Amniotic epithelial cell (primary cell): Measurements from ENCODE around the gene MFSD6.
"Not testable (repeated sequence)": the region's sequence is repeated elsewhere in the genome, so short reads cannot be mapped to it uniquely, and the experiment has no call there.

Source experiments
- DNase-seq: peaks from one replicate; pipeline ENCODE4 v3.0.0-alpha.2; 2010; ENCODE audit warnings: low read depth

The MFSD6 gene

GRCh38 chr2:190501702-190502407 lies 93.7 kb downstream of the MFSD6 start:
- DNase-seq, result no peak

DNA sequence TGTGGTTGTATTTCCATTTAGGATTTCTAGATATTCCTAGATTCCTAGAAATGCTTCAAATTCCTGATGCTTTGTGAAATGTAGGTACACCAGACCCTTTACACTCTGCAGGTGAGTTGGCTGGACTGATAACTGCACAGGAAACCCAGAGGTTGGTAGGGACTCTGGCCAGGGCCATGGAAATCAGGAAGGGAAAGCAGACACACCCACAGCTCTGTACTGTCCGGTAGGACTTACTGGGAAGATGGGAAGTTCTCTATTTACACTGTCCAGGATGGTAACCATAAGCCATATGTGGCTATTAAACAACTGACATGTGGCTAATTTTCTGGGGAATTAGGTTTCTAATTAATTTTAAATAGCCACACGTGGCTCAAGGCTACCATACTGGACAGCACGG lies 94.9 kb downstream of the MFSD6 start:
- DNase-seq, result no peak

- no peak for DNase-seq
These were observed 96.8 kb downstream of the MFSD6 start for GRCh38 chr2:190504912-190505311.

GRCh38 chr2:190505696-190506095 lies 97.5 kb downstream of the MFSD6 start:
- DNase-seq, result no peak

DNA sequence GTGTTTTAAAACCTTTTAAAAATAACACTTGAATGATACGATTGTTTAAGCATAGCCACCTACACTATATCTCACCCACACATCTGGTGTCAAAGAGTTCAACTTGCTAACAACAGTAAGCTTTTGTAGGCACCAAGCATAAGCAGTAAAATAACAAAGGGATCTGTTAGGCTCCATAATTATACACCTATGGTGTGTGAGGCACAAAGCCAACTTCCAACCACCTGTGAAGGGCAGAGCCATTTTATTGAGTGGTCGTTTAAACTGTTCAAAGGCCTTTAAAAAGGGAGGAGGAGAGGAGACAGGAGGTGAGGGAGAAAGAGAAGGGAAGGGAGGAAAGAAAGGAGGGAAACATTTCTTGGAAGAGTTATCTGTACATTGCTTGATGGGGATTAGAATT lies 98.5 kb downstream of the MFSD6 start:
- no peak for DNase-seq

DNA sequence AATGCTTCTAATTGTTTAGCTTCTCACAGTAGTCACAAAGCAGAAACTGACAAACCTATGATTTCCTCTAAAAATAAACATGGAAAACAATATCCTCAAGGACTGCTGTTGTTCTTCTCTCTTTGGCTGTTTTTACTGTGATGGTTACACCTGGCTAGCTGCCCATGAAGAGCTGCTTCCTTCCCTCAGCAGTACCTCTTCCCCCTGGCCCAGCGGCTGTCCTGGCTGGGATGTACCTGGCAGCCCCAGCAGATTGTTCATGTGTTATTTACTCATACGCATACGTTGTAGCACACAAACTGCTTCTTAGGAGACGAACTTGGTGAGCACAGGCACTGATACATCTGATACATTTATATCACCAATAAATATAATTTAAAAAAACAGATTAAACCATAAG lies 99.0 kb downstream of the MFSD6 start:
- DNase-seq, result no peak

DNA sequence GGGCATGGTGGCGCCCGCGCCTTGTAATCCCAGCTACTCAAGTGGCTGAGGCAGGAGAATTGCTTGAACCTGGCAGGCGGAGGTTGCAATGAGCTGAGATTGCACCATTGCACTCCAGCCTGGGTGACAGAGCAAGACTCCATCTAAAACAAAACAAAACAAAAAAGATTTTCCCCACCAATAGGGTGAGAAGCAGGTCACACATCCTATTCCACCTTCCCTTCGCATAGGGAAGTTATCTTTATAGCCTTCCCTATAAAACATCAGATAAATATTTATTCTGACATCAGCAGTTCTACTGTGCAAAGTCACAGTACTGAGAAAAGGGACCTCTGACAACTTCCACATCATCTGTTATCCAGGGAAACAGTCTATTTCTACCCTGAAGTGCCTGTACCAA lies 101.7 kb downstream of the MFSD6 start:
- not testable (repeated sequence) for DNase-seq

DNA sequence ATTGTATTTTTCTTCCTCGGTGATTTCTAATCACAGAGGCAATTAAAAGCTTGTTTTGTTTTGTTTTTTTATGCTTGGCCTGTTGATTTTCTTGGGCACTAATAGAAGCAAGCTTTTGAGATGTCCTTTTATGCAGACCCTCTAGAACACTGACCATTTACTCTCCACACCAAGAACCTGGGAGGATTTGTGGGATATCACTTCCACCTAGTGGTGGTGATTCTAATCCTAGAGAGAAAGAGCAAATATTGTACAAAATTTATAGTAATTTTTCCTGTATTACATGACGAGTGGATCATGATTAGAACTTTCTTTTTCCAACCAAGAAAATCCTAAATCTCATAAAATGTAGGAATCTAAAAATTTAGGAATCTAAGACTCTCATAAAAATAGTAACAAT lies 102.9 kb downstream of the MFSD6 start:
- DNase-seq, result peak; percentile 54

DNA sequence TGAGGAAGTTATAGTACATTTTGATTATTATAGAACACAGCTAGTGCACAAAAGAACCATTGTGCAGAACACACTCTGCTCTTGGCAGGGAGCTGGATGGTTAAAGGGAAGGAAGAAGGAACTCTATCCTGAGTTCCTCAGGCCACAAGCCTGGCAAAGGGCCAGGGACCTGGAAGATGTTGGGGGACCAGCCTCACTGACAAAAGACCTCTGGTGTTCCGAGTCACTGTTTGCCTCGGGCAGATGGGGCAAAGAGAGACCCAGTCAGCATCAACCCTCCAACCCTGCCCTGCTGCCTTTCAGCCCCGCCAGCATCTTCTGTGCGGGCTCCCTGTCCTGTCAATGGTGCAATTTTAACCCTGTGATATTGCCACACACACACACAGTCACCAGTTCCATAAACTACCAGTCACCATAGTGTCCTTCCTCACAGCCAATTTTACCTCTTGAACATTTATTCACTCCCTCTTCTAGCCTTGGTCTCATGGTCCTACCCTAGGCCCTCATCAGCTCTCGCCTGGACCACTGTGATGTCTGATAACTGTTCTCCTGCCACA lies 104.5 kb downstream of the MFSD6 start:
- DNase-seq, result no peak

DNA sequence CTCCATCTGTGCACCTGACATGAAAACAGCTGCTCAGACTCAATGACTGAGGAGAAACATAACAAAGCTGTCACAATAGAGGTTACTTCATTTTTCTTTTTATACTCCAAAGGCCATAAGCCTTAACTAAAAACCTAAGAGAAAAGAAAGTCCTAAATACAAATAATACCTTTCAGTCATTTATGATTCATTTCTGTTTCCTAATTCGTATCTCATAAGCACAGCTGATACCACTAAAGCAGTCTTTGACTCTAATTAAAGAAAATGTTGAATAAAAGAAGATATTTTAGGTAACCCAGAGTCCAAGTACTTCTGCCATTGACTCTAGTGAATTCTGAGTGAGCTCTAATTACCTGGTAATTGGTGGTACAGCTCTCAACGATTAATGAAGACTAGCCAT lies 105.7 kb downstream of the MFSD6 start:
- DNase-seq, result no peak

GRCh38 chr2:190514676-190515075 lies 106.5 kb downstream of the MFSD6 start:
- peak; percentile 36 for DNase-seq

GRCh38 chr2:190515687-190516086 lies 107.5 kb downstream of the MFSD6 start:
- no peak for DNase-seq

DNA sequence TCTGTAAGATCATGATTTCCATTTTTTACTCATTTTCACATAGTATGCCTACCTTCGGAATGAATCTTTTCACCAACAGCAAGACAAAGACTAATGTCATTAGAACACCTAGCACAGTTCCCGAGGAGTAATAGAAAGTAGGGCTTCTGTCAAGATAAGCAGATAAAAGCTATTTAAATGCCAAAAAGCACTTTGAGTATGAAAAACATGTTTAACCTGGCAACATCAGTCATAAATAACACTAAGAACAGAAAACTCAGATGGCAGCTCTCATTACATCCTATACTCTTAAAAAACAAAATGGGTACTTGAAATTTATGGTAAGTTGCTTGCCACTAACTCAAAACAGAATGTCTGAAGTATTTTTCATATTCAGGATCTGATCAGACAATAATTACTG lies 109.3 kb downstream of the MFSD6 start:
- DNase-seq, result no peak

DNA sequence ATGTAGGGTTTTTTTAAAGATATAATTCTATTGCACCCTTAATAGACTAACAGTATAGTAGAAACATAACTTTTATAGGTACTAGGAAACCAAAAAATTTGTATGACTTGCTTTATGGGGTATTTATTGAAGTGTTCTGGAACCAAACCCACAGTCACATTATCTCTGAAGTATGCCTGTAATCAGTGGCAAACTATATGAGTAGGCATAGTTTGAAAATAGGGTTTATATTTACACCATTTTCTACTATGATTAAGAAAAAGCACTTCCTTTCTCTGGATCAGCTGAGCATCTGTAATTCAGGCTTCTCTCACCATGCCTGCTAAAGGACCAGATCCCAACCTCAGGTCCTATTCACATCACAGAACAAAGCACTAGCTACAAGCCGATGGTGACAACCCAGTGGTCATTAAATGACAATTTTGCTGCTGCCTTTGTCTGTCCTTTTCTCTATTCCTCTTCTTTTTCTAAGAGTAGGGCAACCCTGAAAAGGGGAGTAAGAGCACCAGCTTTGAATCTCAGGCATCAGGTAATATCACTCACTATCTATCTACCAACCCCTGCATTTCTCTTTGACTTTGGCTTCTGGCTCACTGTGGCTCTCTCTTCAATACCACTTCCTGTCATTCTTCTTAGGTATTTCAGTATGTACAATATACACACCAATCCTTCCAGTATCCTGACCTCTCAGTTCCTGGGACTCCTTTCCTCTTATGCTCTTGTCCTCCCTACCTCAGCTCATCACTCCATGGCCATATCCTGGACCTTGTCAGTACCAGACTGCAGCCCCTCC lies 112.0 kb downstream of the MFSD6 start:
- DNase-seq, result no peak

- DNase-seq, result no peak
These were observed 116.8 kb downstream of the MFSD6 start for GRCh38 chr2:190524928-190525327.

DNA sequence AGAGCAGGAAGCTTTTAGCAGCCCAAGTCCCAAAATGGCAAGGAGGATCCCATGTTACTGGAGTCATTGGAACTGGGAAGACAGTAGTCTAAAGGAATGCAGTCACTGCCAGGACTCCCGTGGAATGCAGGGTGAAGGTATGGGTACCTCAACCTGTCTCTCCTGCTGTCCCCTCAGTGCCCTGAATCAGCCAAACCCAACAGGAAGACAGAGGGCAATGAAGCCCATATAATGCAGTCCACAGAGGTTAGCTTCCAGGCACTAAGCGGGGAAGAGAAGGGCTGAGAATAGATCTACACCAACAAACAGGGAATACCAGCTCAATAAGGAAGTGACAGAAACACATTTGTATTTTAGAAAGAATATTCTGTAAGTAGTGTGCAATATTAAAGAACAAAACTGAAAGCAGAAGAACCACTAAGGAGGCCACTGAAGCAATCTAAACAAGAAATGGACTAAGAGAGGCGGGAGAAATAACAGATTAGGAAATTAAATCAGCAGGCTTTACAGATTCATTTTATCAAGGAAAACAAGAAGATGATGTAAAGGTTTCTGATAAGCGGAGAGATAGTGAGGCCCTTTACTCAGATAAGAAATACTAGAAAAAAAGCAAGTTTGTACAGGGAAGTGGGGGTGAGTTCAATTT lies 118.1 kb downstream of the MFSD6 start:
- DNase-seq, result peak; percentile 61

GRCh38 chr2:190527214-190527613 lies 119.1 kb downstream of the MFSD6 start:
- DNase-seq, result no peak

- no peak for DNase-seq
These were observed 119.8 kb downstream of the MFSD6 start for GRCh38 chr2:190527918-190528317.

DNA sequence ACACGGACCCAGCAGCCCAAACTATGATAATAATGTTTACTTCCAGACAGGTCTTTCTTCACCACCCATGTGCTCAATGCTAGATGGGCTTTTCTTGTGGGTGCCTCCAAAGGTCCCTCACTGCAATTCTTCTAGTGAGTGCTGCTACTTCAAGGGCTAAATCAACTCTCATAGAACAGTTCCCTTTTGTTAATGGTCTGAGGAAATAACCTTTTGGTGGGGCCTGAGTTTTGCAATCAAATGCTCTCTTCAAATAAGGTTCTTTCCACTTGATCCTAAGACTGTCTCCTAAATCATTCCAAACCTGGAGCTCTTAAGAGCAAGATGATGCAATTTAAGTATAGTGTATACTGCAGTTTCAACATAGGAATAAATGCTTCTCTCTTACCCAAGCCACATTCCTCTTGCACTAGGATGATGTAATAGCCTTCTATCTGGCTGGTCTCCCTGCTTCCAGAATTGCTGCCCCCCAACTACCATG lies 120.4 kb downstream of the MFSD6 start:
- DNase-seq, result peak; percentile 98

DNA sequence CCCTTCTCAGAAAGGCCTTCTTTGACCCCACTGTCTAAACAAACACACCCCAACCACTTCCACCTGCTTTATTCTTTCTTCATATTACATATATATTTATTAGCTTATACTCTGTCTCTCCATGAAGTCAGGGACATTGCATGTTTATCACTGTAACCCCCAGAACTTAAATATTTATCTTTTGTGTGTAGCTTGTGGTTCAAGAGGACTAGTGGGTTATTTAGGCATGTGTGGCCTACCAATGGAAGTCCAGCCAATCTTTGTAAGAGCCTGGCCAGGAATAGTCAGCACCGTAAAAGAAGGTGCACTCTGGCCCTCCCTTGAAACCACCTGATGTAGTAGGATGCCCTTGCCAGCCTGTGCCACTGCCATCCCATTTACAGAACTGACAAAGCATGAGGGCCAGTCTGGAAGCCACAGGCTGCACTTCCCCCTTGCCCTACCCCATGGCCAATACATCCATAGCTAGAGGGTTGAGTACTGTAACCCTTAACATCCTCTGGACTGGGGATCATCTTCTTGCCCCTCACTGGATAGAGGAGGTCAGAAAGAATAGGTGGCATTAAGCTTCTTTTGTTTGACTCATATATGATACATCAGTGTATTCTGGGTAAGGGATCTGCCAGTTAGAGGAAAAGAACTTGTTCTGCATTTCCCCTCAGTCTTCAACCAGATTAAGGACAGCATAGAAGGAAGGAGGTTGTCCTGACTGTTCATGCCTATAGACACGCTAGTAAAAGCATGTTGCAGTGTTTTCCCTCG lies 121.5 kb downstream of the MFSD6 start:
- no peak for DNase-seq

DNA sequence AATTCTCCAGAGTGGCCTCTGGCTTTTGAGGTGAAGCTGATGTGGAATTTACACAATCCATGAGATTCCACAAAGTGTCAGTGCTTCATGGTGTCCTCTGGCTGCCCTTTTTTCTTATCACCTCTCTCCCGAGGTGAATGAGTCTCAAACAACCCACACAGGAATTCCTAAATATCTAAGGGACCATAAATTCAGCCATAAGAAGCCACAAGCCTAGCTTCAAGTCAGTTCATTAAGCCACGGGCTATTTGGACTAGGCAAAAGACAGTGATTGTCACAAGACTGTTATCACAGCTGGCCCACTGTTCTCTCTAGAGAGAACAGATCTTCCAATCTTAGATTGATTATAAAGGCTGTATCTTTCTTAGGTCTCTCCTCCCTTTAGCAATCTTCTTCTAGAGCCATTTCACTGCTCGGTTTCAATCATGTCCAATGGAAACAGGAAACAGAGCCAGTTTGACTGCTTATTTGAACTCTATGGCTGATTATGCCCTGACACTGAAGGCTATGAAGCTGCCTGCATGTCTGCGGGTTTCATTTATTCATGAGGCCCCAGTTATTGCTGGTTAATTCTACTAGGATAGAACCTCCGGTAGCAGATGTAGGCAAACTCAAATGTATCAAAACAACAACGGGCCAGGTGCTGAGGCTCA lies 122.2 kb downstream of the MFSD6 start:
- peak; percentile 91 for DNase-seq
